ENCODE measurements around the gene TECTA. TPM values are rescaled to one million over a fixed set of nuclear protein-coding genes. Genes with fewer than 3 reads are reported as not detected.

The TECTA gene
- total RNA-seq, 1 donor from 2014 or later, result 0.59 TPM

- Histone ChIP-seq H3K36me3 (no peaks in the 10 kb centered on the region), H3K4me1 (no peaks in the 10 kb centered on the region), H3K27me3 (ENCODE audit: low read depth) (no peaks in the 10 kb centered on the region), H3K4me3 (no peak overlapping the region), H3K9me3 (peaks cover 13% of the 10 kb centered on the region), H3K27ac (no peak overlapping the region)
- intact Hi-C loops (cut with DNase I), result no loop called here
- no peak for TF ChIP-seq CTCF (IDR thresholded peaks at IDR 0.05)
- DNase-seq (no peak), ATAC-seq (no peak)
These were observed 16.7 kb downstream of the TECTA start for GRCh38 chr11:121117788-121118187.

- Histone ChIP-seq H3K4me1 (no peaks in the 10 kb centered on the region), H3K27me3 (ENCODE audit: low read depth) (no peaks in the 10 kb centered on the region), H3K9me3 (peaks cover 17% of the 10 kb centered on the region), H3K27ac (no peak overlapping the region), H3K4me3 (no peak overlapping the region), H3K36me3 (no peaks in the 10 kb centered on the region)
- no peak for ATAC-seq
- DNase-seq, result no peak
- intact Hi-C loops (cut with DNase I), result no loop called here
- no peak for TF ChIP-seq CTCF (IDR thresholded peaks at IDR 0.05)
These were observed 18.4 kb downstream of the TECTA start for GRCh38 chr11:121119440-121119839.

- Histone ChIP-seq H3K36me3 (no peaks in the 10 kb centered on the region), H3K27me3 (ENCODE audit: low read depth) (no peaks in the 10 kb centered on the region), H3K27ac (no peak overlapping the region), H3K4me1 (no peaks in the 10 kb centered on the region), H3K4me3 (no peak overlapping the region), H3K9me3 (peaks cover 17% of the 10 kb centered on the region)
- no peak for DNase-seq
- intact Hi-C loops (cut with DNase I), result no loop called here
- TF ChIP-seq CTCF (IDR thresholded peaks at IDR 0.05), result no peak
- ATAC-seq, result no peak
These were observed 21.3 kb downstream of the TECTA start for GRCh38 chr11:121122328-121122727.

GRCh38 chr11:121123496-121124069 is 22.5 kb downstream of the TECTA start:
- no peak for DNase-seq
- Histone ChIP-seq H3K36me3 (no peaks in the 10 kb centered on the region), H3K9me3 (peaks cover 17% of the 10 kb centered on the region), H3K27me3 (ENCODE audit: low read depth) (no peaks in the 10 kb centered on the region), H3K4me3 (no peak overlapping the region), H3K27ac (no peak overlapping the region), H3K4me1 (no peaks in the 10 kb centered on the region)
- ATAC-seq, result peak; percentile 54 to 66
- TF ChIP-seq CTCF (IDR thresholded peaks at IDR 0.05), result no peak
- intact Hi-C loops (cut with DNase I), result no loop called here

- no peak for TF ChIP-seq CTCF (IDR thresholded peaks at IDR 0.05)
- ATAC-seq (no peak), DNase-seq (no peak)
- no peaks in the 10 kb centered on the region for H3K27me3 ChIP-seq (ENCODE audit: low read depth)
- intact Hi-C loops (cut with DNase I), result no loop called here
- H3K27ac ChIP-seq, result no peak overlapping the region
- no peak overlapping the region for H3K4me3 ChIP-seq
- no peaks in the 10 kb centered on the region for H3K36me3 ChIP-seq
- no peaks in the 10 kb centered on the region for H3K4me1 ChIP-seq
- peaks cover 3% of the 10 kb centered on the region for H3K9me3 ChIP-seq
These were observed 26.8 kb downstream of the TECTA start for GRCh38 chr11:121127809-121128208.
